ENCODE results near the gene SFI1.
"Not testable (repeated sequence)": the region's sequence is repeated elsewhere in the genome, so short reads cannot be mapped to it uniquely, and the experiment has no call there.

The SFI1 gene

GRCh38 chr22:31637891-31638618 is 141.7 kb downstream of the SFI1 start:
- DNase-seq (ENCODE audit: low read depth): no peak

- no peak for DNase-seq (ENCODE audit: low read depth)
Observed at GRCh38 chr22:31639436-31640039, 143.2 kb downstream of the SFI1 start.

- no peak for DNase-seq (ENCODE audit: low read depth)
Observed at GRCh38 chr22:31646186-31647019, 150.1 kb downstream of the SFI1 start.

- no peak for DNase-seq (ENCODE audit: low read depth)
Observed at GRCh38 chr22:31647066-31647465, 150.7 kb downstream of the SFI1 start.

- DNase-seq (ENCODE audit: low read depth): no peak
Observed at GRCh38 chr22:31647523-31648320, 151.4 kb downstream of the SFI1 start.

GRCh38 chr22:31650391-31650790 is 154.1 kb downstream of the SFI1 start:
- DNase-seq (ENCODE audit: low read depth): no peak

GRCh38 chr22:31651664-31652063 is 155.3 kb downstream of the SFI1 start:
- no peak for DNase-seq (ENCODE audit: low read depth)

GRCh38 chr22:31652088-31652487 is 155.8 kb downstream of the SFI1 start:
- DNase-seq (ENCODE audit: low read depth): no peak

- DNase-seq (ENCODE audit: low read depth): no peak
Observed at GRCh38 chr22:31652911-31653684, 156.8 kb downstream of the SFI1 start.

- DNase-seq (ENCODE audit: low read depth): no peak
Observed at GRCh38 chr22:31653944-31654343, 157.6 kb downstream of the SFI1 start.

- no peak for DNase-seq (ENCODE audit: low read depth)
Observed at GRCh38 chr22:31654408-31654807, 158.1 kb downstream of the SFI1 start.

GRCh38 chr22:31659246-31659645 is 162.9 kb downstream of the SFI1 start:
- no peak for DNase-seq (ENCODE audit: low read depth)

- not testable (repeated sequence) for DNase-seq (ENCODE audit: low read depth)
Observed at GRCh38 chr22:31660860-31661341, 164.6 kb downstream of the SFI1 start.

GRCh38 chr22:31661851-31662667 is 165.7 kb downstream of the SFI1 start, which contains the start of gene PISD:
PISD (minus strand) TSS chr22:31662215; CDS start chr22:31662208, 7 bp downstream.
- peak; percentile 94 for DNase-seq (ENCODE audit: low read depth)

GRCh38 chr22:31662668-31663037 is 166.3 kb downstream of the SFI1 start:
- DNase-seq (ENCODE audit: low read depth): no peak
